Astrocyte (in vitro differentiated cells and primary cell): ENCODE data around the gene ZEB1. TPM values are rescaled to one million over a fixed set of nuclear protein-coding genes. Genes with fewer than 3 reads are reported as not detected.
A peak's percentile ranks its signal among the peaks of the same experiment; 100 is the strongest.

Experiments used
- DNase-seq: peaks from one replicate; pipeline ENCODE4 v3.0.0-alpha.2; 2010; ENCODE audit warnings: low read depth
- FAIRE-seq: peaks from 2 replicates; lab custom pipeline; 2011; peaks lifted over from hg19 to GRCh38; lab: Jason Lieb, UNC
- H2AFZ ChIP-seq: 2 replicates; pipeline ENCODE4 v1.6.0; 2012; ENCODE audit warnings: low read depth, low read length, inconsistent platforms
- H3K27ac ChIP-seq: 2 replicates; pipeline ENCODE4 v1.5.1; 2011; ENCODE audit warnings: low read depth, low read length, inconsistent platforms
- H3K27me3 ChIP-seq: 2 replicates; pipeline ENCODE4 v1.6.0; 2011; ENCODE audit warnings: low read length, inconsistent platforms; ENCODE audit not compliant: insufficient read depth
- H3K36me3 ChIP-seq: 2 replicates; pipeline ENCODE4 v1.5.1; 2011; ENCODE audit warnings: low read length, inconsistent platforms; ENCODE audit not compliant: insufficient read depth
- H3K4me1 ChIP-seq: 2 replicates; pipeline ENCODE4 v1.5.1; 2011; ENCODE audit warnings: low read length, inconsistent platforms; ENCODE audit not compliant: insufficient read depth
- H3K4me2 ChIP-seq: 2 replicates; pipeline ENCODE4 v1.6.0; 2012; ENCODE audit warnings: low read length, inconsistent platforms
- H3K4me3 ChIP-seq: 2 replicates; pipeline ENCODE4 v1.5.1; 2011; ENCODE audit warnings: low read depth, mild to moderate bottlenecking, low read length, inconsistent platforms; ENCODE audit not compliant: insufficient read depth
- H3K79me2 ChIP-seq: 2 replicates; pipeline ENCODE4 v1.6.0; 2012; ENCODE audit warnings: mild to moderate bottlenecking, low read length, inconsistent platforms; ENCODE audit not compliant: insufficient read depth
- H3K9ac ChIP-seq: 2 replicates; pipeline ENCODE4 v1.6.0; 2012; ENCODE audit warnings: mild to moderate bottlenecking, low read length, inconsistent platforms
- H3K9me3 ChIP-seq: 2 replicates; pipeline ENCODE4 v1.5.1; 2012; ENCODE audit warnings: low read depth, mild to moderate bottlenecking, low read length, inconsistent platforms; ENCODE audit not compliant: insufficient read depth
- H4K20me1 ChIP-seq: 2 replicates; pipeline ENCODE4 v1.6.0; 2012; ENCODE audit warnings: low read length, inconsistent platforms; ENCODE audit not compliant: insufficient read depth
- H3K27ac Mint-ChIP-seq: one replicate; pipeline ENCODE4 v1.8.0; 2021; ENCODE audit warnings: mild to moderate bottlenecking, mixed read lengths; ENCODE audit not compliant: unreplicated experiment
- H3K27me3 Mint-ChIP-seq: one replicate; pipeline ENCODE4 v1.8.0; 2021; ENCODE audit warnings: low read depth, mixed read lengths; ENCODE audit not compliant: unreplicated experiment
- H3K36me3 Mint-ChIP-seq: one replicate; pipeline ENCODE4 v1.8.0; 2021; ENCODE audit warnings: low read depth, mixed read lengths; ENCODE audit not compliant: unreplicated experiment
- H3K4me1 Mint-ChIP-seq: one replicate; pipeline ENCODE4 v1.8.0; 2021; ENCODE audit warnings: low read depth, mixed read lengths; ENCODE audit not compliant: unreplicated experiment
- H3K4me3 Mint-ChIP-seq: one replicate; pipeline ENCODE4 v1.8.0; 2021; ENCODE audit warnings: mild to moderate bottlenecking, moderate library complexity, mixed read lengths; ENCODE audit not compliant: unreplicated experiment
- H3K9me3 Mint-ChIP-seq: one replicate; pipeline ENCODE4 v1.8.0; 2021; ENCODE audit warnings: mild to moderate bottlenecking, mixed read lengths; ENCODE audit not compliant: unreplicated experiment
- CTCF ChIP-seq: IDR thresholded peaks from 2 replicates; pipeline ENCODE4 v1.5.1; 2011; ENCODE audit warnings: low read depth, mild to moderate bottlenecking, inconsistent platforms, low read length, moderate library complexity; ENCODE audit not compliant: insufficient read depth
- EZH2 ChIP-seq: IDR thresholded peaks from 2 replicates; pipeline ENCODE4 v1.6.1; 2012; ENCODE audit warnings: mild to moderate bottlenecking, low read length, inconsistent platforms; ENCODE audit not compliant: insufficient read depth
- total RNA-seq: library from RNA; stranded (reverse); gene quantifications from 2 replicates; pipeline ENCODE4 v1.2.1, GENCODE V29; 2021

Gene ZEB1
- total RNA-seq, 1 donor from 2014 or later, result 37.2 TPM

GRCh38 chr10:31321396-31321941 is 2.5 kb downstream of the ZEB1 start:
- H3K4me1 Mint-ChIP-seq, result peaks cover 13% of the 10 kb centered on the region
- Histone ChIP-seq H3K27ac (peak overlapping the region; percentile 79), H3K4me1 (peaks cover 19% of the 10 kb centered on the region), H2AFZ (no peak overlapping the region), H4K20me1 (peaks cover 49% of the 10 kb centered on the region), H3K4me3 (peak overlapping the region; percentile 92), H3K27me3 (no peaks in the 10 kb centered on the region), H3K9ac (peak overlapping the region; percentile 95), H3K9me3 (no peaks in the 10 kb centered on the region), H3K4me2 (peak overlapping the region; percentile 87), H3K79me2 (peaks cover 95% of the 10 kb centered on the region), H3K36me3 (no peaks in the 10 kb centered on the region)
- no peak overlapping the region for H3K27ac Mint-ChIP-seq
- no peaks in the 10 kb centered on the region for H3K36me3 Mint-ChIP-seq
- no peaks in the 10 kb centered on the region for H3K27me3 Mint-ChIP-seq
- no peak for TF ChIP-seq CTCF
- TF ChIP-seq EZH2, result no peak
- FAIRE-seq, result peak; percentile 47
- peak overlapping the region; percentile 92 for H3K4me3 Mint-ChIP-seq
- DNase-seq, result peak; percentile 7
- no peaks in the 10 kb centered on the region for H3K9me3 Mint-ChIP-seq

- FAIRE-seq (peak; percentile 13), DNase-seq (peak; percentile 4)
- H3K4me3 Mint-ChIP-seq, result peak overlapping the region; percentile 18
- TF ChIP-seq EZH2 (no peak), CTCF (peak; percentile 31)
- Histone ChIP-seq H3K27ac (no peak overlapping the region), H4K20me1 (peaks cover 58% of the 10 kb centered on the region), H3K9me3 (no peaks in the 10 kb centered on the region), H3K4me1 (peaks cover 19% of the 10 kb centered on the region), H3K36me3 (no peaks in the 10 kb centered on the region), H3K79me2 (peaks cover 96% of the 10 kb centered on the region), H3K9ac (no peak overlapping the region), H2AFZ (no peak overlapping the region), H3K4me3 (no peak overlapping the region), H3K4me2 (peak overlapping the region; percentile 87), H3K27me3 (no peaks in the 10 kb centered on the region)
- no peaks in the 10 kb centered on the region for H3K36me3 Mint-ChIP-seq
- no peaks in the 10 kb centered on the region for H3K9me3 Mint-ChIP-seq
- no peaks in the 10 kb centered on the region for H3K27me3 Mint-ChIP-seq
- H3K4me1 Mint-ChIP-seq, result peaks cover 10% of the 10 kb centered on the region
- no peak overlapping the region for H3K27ac Mint-ChIP-seq
Observed at GRCh38 chr10:31322647-31323046, 3.6 kb downstream of the ZEB1 start.

- H3K79me2 ChIP-seq, result peaks cover 100% of the 10 kb centered on the region
- H3K27me3 Mint-ChIP-seq, result no peaks in the 10 kb centered on the region
- no peaks in the 10 kb centered on the region for H3K27me3 ChIP-seq
- H4K20me1 ChIP-seq, result peaks cover 71% of the 10 kb centered on the region
- no peak overlapping the region for H3K27ac ChIP-seq
- no peak overlapping the region for H2AFZ ChIP-seq
- TF ChIP-seq CTCF, result no peak
- no peak for TF ChIP-seq EZH2
- H3K4me1 ChIP-seq, result no peaks in the 10 kb centered on the region
- H3K9me3 ChIP-seq, result no peaks in the 10 kb centered on the region
- H3K36me3 Mint-ChIP-seq, result no peaks in the 10 kb centered on the region
- no peak overlapping the region for H3K4me3 Mint-ChIP-seq
- DNase-seq (no peak), FAIRE-seq (no peak)
- no peak overlapping the region for H3K9ac ChIP-seq
- no peak overlapping the region for H3K27ac Mint-ChIP-seq
- peaks cover 5% of the 10 kb centered on the region for H3K4me1 Mint-ChIP-seq
- H3K9me3 Mint-ChIP-seq, result no peaks in the 10 kb centered on the region
- no peak overlapping the region for H3K4me2 ChIP-seq
- H3K36me3 ChIP-seq, result no peaks in the 10 kb centered on the region
- H3K4me3 ChIP-seq, result no peak overlapping the region
Observed at GRCh38 chr10:31340343-31340742, 21.3 kb downstream of the ZEB1 start.
